MM.1S (cell line): Measurements from ENCODE around the gene DDTL.
"Not testable (repeated sequence)": the region's sequence is repeated elsewhere in the genome, so short reads cannot be mapped to it uniquely, and the experiment has no call there.

Source experiments
- DNase-seq: peaks from one replicate; pipeline ENCODE4 v3.0.0-alpha.2; 2015
- H2AFZ ChIP-seq: fragments of 300-600 bp; sonication (generic); 2 replicates; pipeline ENCODE4 v1.6.0; 2016; ENCODE audit warnings: antibody characterized with exemption, low read length
- H3F3A ChIP-seq: fragments of 300-600 bp; sonication (generic); 2 replicates; pipeline ENCODE4 v1.6.1; 2016; ENCODE audit warnings: mild to moderate bottlenecking, antibody characterized with exemption, low read length, moderate library complexity, mixed read lengths; ENCODE audit not compliant: insufficient read depth
- H3K27ac ChIP-seq: fragments of 300-600 bp; sonication (generic); 2 replicates; pipeline ENCODE4 v1.5.1; 2016; ENCODE audit warnings: mild to moderate bottlenecking, low read length
- H3K27me3 ChIP-seq: fragments of 300-600 bp; sonication (generic); replicated peaks from 2 replicates; pipeline ENCODE4 v1.6.0; 2016; ENCODE audit warnings: low read length; ENCODE audit not compliant: insufficient read depth
- H3K36me3 ChIP-seq: fragments of 300-600 bp; sonication (generic); replicated peaks from 2 replicates; pipeline ENCODE4 v1.6.1; 2016; ENCODE audit warnings: mild to moderate bottlenecking, low read length, mixed read lengths; ENCODE audit not compliant: insufficient read depth
- H3K4me1 ChIP-seq: fragments of 300-600 bp; sonication (generic); 2 replicates; pipeline ENCODE4 v1.6.1; 2016; ENCODE audit warnings: low read length, mixed read lengths
- H3K4me2 ChIP-seq: fragments of 300-600 bp; sonication (generic); 2 replicates; pipeline ENCODE4 v1.6.0; 2016; ENCODE audit warnings: low read depth, low read length
- H3K4me3 ChIP-seq: fragments of 300-600 bp; sonication (generic); 2 replicates; pipeline ENCODE4 v1.5.1; 2016; ENCODE audit warnings: low read length, mixed read lengths
- H3K79me2 ChIP-seq: fragments of 300-600 bp; sonication (generic); 2 replicates; pipeline ENCODE4 v1.6.1; 2016; ENCODE audit warnings: mixed run types, low read length, mixed read lengths
- H3K9ac ChIP-seq: fragments of 300-600 bp; sonication (generic); 2 replicates; pipeline ENCODE4 v1.6.1; 2016; ENCODE audit warnings: low read length, mixed read lengths
- H3K9me2 ChIP-seq: fragments of 300-600 bp; sonication (generic); replicated peaks from 2 replicates; pipeline ENCODE4 v1.6.1; 2016; ENCODE audit warnings: mild to moderate bottlenecking, low read length, mixed read lengths; ENCODE audit not compliant: insufficient read depth
- H3K9me3 ChIP-seq: fragments of 300-600 bp; sonication (generic); replicated peaks from 2 replicates; pipeline ENCODE4 v1.6.1; 2016; ENCODE audit warnings: mild to moderate bottlenecking, low read length, mixed read lengths; ENCODE audit not compliant: insufficient read depth
- H4K20me1 ChIP-seq: fragments of 300-600 bp; sonication (generic); 2 replicates; pipeline ENCODE4 v1.6.1; 2016; ENCODE audit warnings: mild to moderate bottlenecking, low read length, moderate library complexity, mixed read lengths; ENCODE audit not compliant: insufficient read depth
- EZH2 ChIP-seq: fragments of 300-600 bp; sonication (generic); optimal IDR thresholded peaks from 2 replicates; pipeline ENCODE3; 2017; ENCODE audit warnings: low read depth, mild to moderate bottlenecking, antibody characterized with exemption, low read length, mixed read lengths
- EZH2phosphoT487 ChIP-seq: fragments of 300-600 bp; sonication (generic); IDR thresholded peaks from 2 replicates; pipeline ENCODE4 v1.6.1; 2018; ENCODE audit warnings: antibody characterized with exemption, low read length
- TF ChIP-seq, protein P1 (sequence below): fragments of 300-600 bp; sonication (generic); IDR thresholded peaks from 2 replicates; pipeline ENCODE4 v1.5.1; 2016; ENCODE audit warnings: antibody characterized with exemption, low read length, mixed read lengths

Gene DDTL

DNA sequence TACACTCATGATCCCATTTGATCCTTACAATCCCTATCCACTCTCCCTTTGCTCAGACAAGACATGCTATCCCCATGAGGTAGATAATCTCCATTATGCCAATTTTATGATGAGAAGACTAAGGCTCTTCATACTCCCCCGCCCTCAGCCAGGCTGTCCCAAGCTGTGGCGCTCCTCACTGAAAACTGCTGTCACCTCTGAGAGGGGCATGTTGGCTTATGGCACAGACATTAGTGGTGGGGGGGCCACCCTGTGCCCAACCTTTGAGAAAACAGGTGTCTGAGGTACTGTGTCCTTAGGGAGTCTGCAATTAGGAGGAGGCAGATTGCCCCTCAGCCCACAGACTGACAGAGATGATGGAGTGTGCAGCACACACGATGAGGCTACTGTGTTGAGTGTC is 2.4 kb downstream of the DDTL start:
- Histone ChIP-seq H4K20me1 (no peaks in the 10 kb centered on the region), H3K27me3 (no peaks in the 10 kb centered on the region), H3K4me1 (no peaks in the 10 kb centered on the region), H3K27ac (no peak overlapping the region), H3K79me2 (peaks cover 30% of the 10 kb centered on the region), H3K9ac (no peak overlapping the region), H3K9me3 (no peaks in the 10 kb centered on the region), H2AFZ (no peak overlapping the region), H3K36me3 (peaks cover 5% of the 10 kb centered on the region; the same call in 1 of the 2 replicates), H3K4me3 (no peak overlapping the region), H3K4me2 (no peak overlapping the region), H3F3A (peaks cover 11% of the 10 kb centered on the region), H3K9me2 (no peaks in the 10 kb centered on the region)
- no peak for DNase-seq
- TF ChIP-seq, protein P1, sequence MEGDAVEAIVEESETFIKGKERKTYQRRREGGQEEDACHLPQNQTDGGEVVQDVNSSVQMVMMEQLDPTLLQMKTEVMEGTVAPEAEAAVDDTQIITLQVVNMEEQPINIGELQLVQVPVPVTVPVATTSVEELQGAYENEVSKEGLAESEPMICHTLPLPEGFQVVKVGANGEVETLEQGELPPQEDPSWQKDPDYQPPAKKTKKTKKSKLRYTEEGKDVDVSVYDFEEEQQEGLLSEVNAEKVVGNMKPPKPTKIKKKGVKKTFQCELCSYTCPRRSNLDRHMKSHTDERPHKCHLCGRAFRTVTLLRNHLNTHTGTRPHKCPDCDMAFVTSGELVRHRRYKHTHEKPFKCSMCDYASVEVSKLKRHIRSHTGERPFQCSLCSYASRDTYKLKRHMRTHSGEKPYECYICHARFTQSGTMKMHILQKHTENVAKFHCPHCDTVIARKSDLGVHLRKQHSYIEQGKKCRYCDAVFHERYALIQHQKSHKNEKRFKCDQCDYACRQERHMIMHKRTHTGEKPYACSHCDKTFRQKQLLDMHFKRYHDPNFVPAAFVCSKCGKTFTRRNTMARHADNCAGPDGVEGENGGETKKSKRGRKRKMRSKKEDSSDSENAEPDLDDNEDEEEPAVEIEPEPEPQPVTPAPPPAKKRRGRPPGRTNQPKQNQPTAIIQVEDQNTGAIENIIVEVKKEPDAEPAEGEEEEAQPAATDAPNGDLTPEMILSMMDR, result no peak
- TF ChIP-seq EZH2 (no peak), EZH2phosphoT487 (no peak)

DNA sequence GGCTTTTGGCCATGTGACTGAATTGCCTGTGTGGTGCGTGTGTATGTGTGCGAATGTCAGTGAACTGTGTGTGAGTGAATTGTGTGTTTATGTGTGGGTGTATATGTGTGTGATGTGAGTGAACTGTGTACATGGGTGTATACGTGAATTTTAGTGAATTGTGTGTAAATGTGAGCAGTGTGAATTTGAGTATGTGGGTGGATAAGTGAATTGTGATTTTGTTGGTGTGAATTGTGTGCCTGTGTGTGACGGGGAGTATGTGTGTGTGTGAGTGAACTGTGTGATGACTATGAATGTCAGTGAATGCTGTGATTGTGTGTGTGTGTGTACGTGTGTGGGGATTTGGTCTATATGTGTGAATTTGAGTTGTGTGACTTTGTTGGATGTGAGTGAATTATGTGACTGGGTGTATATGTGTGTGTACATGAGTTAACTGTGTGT is 3.5 kb downstream of the DDTL start:
- no peak overlapping the region for H2AFZ ChIP-seq
- TF ChIP-seq EZH2 (no peak), EZH2phosphoT487 (no peak)
- TF ChIP-seq, protein P1, result no peak
- H3K4me3 ChIP-seq, result no peak overlapping the region
- no peak overlapping the region for H3K9ac ChIP-seq
- peaks cover 11% of the 10 kb centered on the region for H3F3A ChIP-seq
- H3K36me3 ChIP-seq, result peaks cover 5% of the 10 kb centered on the region; the same call in 1 of the 2 replicates
- H3K4me2 ChIP-seq, result no peak overlapping the region
- DNase-seq, result no peak
- H3K9me2 ChIP-seq, result no peaks in the 10 kb centered on the region
- H3K9me3 ChIP-seq, result no peaks in the 10 kb centered on the region
- no peaks in the 10 kb centered on the region for H3K27me3 ChIP-seq
- no peaks in the 10 kb centered on the region for H3K4me1 ChIP-seq
- no peaks in the 10 kb centered on the region for H4K20me1 ChIP-seq
- H3K27ac ChIP-seq, result no peak overlapping the region
- H3K79me2 ChIP-seq, result peaks cover 30% of the 10 kb centered on the region

DNA sequence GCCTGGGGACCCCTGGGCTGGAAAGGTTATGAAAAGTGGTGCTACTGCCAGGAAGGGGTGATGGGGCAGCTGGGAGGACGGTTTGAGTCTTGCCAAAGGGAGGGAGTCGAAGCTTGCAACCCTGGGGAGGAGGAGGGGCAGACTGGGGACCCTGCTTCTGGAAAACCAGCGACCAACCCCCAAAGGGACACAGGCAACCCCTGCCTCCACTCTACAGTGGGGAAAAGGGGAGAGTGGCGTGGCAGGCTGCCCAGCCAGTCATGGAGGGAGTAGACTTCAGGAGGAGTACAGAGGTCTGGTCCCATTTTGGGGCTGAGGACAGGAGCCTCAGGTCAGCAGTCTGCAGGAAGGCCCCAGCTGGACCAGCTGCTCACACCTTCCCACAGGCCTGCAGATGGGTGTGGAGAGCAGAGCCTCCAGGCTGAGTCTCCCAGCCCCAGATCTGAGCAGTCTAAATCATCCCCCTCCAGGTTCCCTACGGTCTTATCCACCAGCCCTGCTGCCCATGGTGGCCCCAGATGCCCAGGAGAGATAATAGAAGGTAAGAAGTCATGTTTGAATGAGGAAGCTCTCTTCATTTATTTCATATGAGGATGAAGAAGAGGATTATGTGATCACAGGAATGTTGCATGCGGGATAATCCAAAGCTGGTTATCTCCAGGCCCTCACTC is 4.3 kb downstream of the DDTL start:
- no peak overlapping the region for H3K4me3 ChIP-seq
- H3K27me3 ChIP-seq, result no peaks in the 10 kb centered on the region
- no peaks in the 10 kb centered on the region for H4K20me1 ChIP-seq
- no peaks in the 10 kb centered on the region for H3K4me1 ChIP-seq
- peaks cover 5% of the 10 kb centered on the region; the same call in 1 of the 2 replicates for H3K36me3 ChIP-seq
- H3K79me2 ChIP-seq, result peaks cover 30% of the 10 kb centered on the region
- H3K27ac ChIP-seq, result no peak overlapping the region
- H3K4me2 ChIP-seq, result no peak overlapping the region
- no peak for DNase-seq
- no peak for TF ChIP-seq EZH2phosphoT487
- no peak for TF ChIP-seq EZH2
- TF ChIP-seq, protein P1, result no peak
- no peaks in the 10 kb centered on the region for H3K9me3 ChIP-seq
- H3K9me2 ChIP-seq, result no peaks in the 10 kb centered on the region
- H2AFZ ChIP-seq, result no peak overlapping the region
- peaks cover 11% of the 10 kb centered on the region for H3F3A ChIP-seq
- H3K9ac ChIP-seq, result no peak overlapping the region

DNA sequence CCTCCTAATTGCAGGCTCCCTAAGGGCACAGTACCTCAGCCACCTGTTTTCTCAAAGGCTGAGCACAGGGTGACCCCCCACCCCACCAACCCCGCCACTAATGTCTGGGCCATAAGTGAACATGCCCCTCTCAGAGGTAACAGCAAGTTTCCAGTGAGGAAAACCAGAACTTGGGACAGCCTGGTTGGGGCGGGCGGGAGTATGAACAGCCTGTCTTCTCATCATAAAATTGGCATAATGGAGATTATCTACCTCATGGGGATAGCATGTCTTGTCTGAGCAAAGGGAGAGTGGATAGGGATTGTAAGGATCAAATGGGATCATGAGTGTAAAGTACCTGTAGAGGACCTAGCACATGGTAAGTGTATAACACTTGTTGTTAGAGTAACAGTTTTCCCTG is 5.2 kb downstream of the DDTL start:
- not testable (repeated sequence) for H3K9ac ChIP-seq, DNase-seq, H3K9me2 ChIP-seq, H3K36me3 ChIP-seq, H3K4me1 ChIP-seq, H3K27me3 ChIP-seq, H3K9me3 ChIP-seq, H3K4me3 ChIP-seq, H4K20me1 ChIP-seq, H2AFZ ChIP-seq, H3K27ac ChIP-seq, H3K4me2 ChIP-seq
- H3F3A ChIP-seq, result peaks cover 11% of the 10 kb centered on the region
- peaks cover 30% of the 10 kb centered on the region for H3K79me2 ChIP-seq

DNA sequence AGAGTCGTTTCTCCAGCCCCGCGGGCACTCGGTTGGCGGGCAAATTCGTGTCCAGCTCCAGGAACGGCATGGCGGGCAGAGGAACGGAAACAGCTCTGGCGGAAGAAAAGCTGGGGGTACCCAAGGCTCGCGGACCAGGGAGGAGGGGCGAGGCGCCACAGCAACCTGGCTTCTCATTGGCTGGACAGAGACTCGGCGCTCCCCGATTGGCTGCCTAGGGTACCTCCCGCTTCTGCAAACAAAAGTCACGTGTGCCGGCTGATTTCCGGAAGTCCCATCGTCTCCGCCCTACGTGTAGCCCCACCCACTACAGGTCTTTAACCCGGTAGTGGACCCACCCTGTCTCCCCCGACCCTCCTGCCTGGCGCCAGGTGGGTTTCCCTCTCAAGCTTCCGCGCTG is 7.7 kb downstream of the DDTL start, which contains the start of gene DDT:
Gene DDT, minus strand, starts transcription at position 97 of the 400 bp plus-strand sequence. Its CDS starts 27 bp downstream, at position 70.
- not testable (repeated sequence) for H3K9ac ChIP-seq, H3K9me3 ChIP-seq, H3K4me1 ChIP-seq, H3K4me2 ChIP-seq, H2AFZ ChIP-seq, H3K4me3 ChIP-seq, H3F3A ChIP-seq, H3K36me3 ChIP-seq, H3K27ac ChIP-seq, H3K9me2 ChIP-seq, DNase-seq, H3K27me3 ChIP-seq, H4K20me1 ChIP-seq
- H3K79me2 ChIP-seq, result peaks cover 27% of the 10 kb centered on the region
